Measurements from ENCODE around the gene BBS1.
"Not testable (repeated sequence)": the region's sequence is repeated elsewhere in the genome, so short reads cannot be mapped to it uniquely, and the experiment has no call there.

The BBS1 gene

GRCh38 chr11:66542362-66542761 is 31.9 kb downstream of the BBS1 start:
- Histone ChIP-seq H3F3A (ENCODE audit: control insufficient read depth, insufficient read depth) (peaks cover 4% of the 10 kb centered on the region; the same call in 1 of the 2 replicates), H3K27ac (ENCODE audit: low read depth, low read length) (no peak overlapping the region), H3K9me2 (replicated peaks; ENCODE audit: control insufficient read depth, low read length) (no peaks in the 10 kb centered on the region), H3K79me2 (ENCODE audit: control insufficient read depth, low read length) (peaks cover 6% of the 10 kb centered on the region), H3K27me3 (ENCODE audit: control insufficient read depth, low read length) (peaks cover 12% of the 10 kb centered on the region), H3K4me3 (ENCODE audit: low read length) (no peak overlapping the region), H3K9me3 (ENCODE audit: control insufficient read depth, insufficient read depth, low read length) (no peaks in the 10 kb centered on the region), H3K4me2 (ENCODE audit: low read length) (no peak overlapping the region), H4K20me1 (ENCODE audit: control insufficient read depth, insufficient read depth, low read depth, low read length) (no peaks in the 10 kb centered on the region), H3K36me3 (ENCODE audit: control insufficient read depth, low read length) (no peaks in the 10 kb centered on the region; the same call in 1 of the 2 replicates), H3K4me1 (ENCODE audit: control insufficient read depth, low read length) (peaks cover 30% of the 10 kb centered on the region)
- TF ChIP-seq EZH2phosphoT487 (IDR thresholded peaks at IDR 0.05; ENCODE audit: borderline replicate concordance, low read length) (no peak), CTCF (IDR thresholded peaks at IDR 0.05; ENCODE audit: low read depth, low read length, poor library complexity, severe bottlenecking) (no peak)

- H3K4me3 ChIP-seq (ENCODE audit: low read length): peak overlapping the region; percentile 63
- H3K79me2 ChIP-seq (ENCODE audit: control insufficient read depth, low read length): peaks cover 6% of the 10 kb centered on the region
- H3K4me1 ChIP-seq (ENCODE audit: control insufficient read depth, low read length): peaks cover 30% of the 10 kb centered on the region
- H3F3A ChIP-seq (ENCODE audit: control insufficient read depth, insufficient read depth): peaks cover 4% of the 10 kb centered on the region; the same call in 1 of the 2 replicates
- H3K36me3 ChIP-seq (ENCODE audit: control insufficient read depth, low read length): no peaks in the 10 kb centered on the region; the same call in 1 of the 2 replicates
- peak overlapping the region; percentile 91 for H3K4me2 ChIP-seq (ENCODE audit: low read length)
- TF ChIP-seq EZH2phosphoT487 (IDR thresholded peaks at IDR 0.05; ENCODE audit: borderline replicate concordance, low read length) (no peak), CTCF (IDR thresholded peaks at IDR 0.05; ENCODE audit: low read depth, low read length, poor library complexity, severe bottlenecking) (peak; percentile 62)
- H3K9me3 ChIP-seq (ENCODE audit: control insufficient read depth, insufficient read depth, low read length): no peaks in the 10 kb centered on the region
- H3K27me3 ChIP-seq (ENCODE audit: control insufficient read depth, low read length): peaks cover 21% of the 10 kb centered on the region
- no peaks in the 10 kb centered on the region for H4K20me1 ChIP-seq (ENCODE audit: control insufficient read depth, insufficient read depth, low read depth, low read length)
- H3K9me2 ChIP-seq (replicated peaks; ENCODE audit: control insufficient read depth, low read length): no peaks in the 10 kb centered on the region
- H3K27ac ChIP-seq (ENCODE audit: low read depth, low read length): no peak overlapping the region
These were observed 33.0 kb downstream of the BBS1 start for GRCh38 chr11:66543263-66544107.

- peak overlapping the region; percentile 90 for H3K4me3 ChIP-seq (ENCODE audit: low read length)
- not testable (repeated sequence) for H3K9me3 ChIP-seq (ENCODE audit: control insufficient read depth, insufficient read depth, low read length); H3F3A ChIP-seq (ENCODE audit: control insufficient read depth, insufficient read depth); H3K9me2 ChIP-seq (replicated peaks; ENCODE audit: control insufficient read depth, low read length); H3K27ac ChIP-seq (ENCODE audit: low read depth, low read length); H3K36me3 ChIP-seq (ENCODE audit: control insufficient read depth, low read length); H4K20me1 ChIP-seq (ENCODE audit: control insufficient read depth, insufficient read depth, low read depth, low read length); H3K79me2 ChIP-seq (ENCODE audit: control insufficient read depth, low read length)
- peak overlapping the region; percentile 91 for H3K4me2 ChIP-seq (ENCODE audit: low read length)
- H3K27me3 ChIP-seq (ENCODE audit: control insufficient read depth, low read length): peaks cover 36% of the 10 kb centered on the region
- H3K4me1 ChIP-seq (ENCODE audit: control insufficient read depth, low read length): peaks cover 30% of the 10 kb centered on the region
These were observed 34.5 kb downstream of the BBS1 start for GRCh38 chr11:66544952-66545351.

- H3K9me3 ChIP-seq (ENCODE audit: control insufficient read depth, insufficient read depth, low read length): no peaks in the 10 kb centered on the region
- peaks cover 4% of the 10 kb centered on the region; the same call in 1 of the 2 replicates for H3F3A ChIP-seq (ENCODE audit: control insufficient read depth, insufficient read depth)
- no peaks in the 10 kb centered on the region for H3K9me2 ChIP-seq (replicated peaks; ENCODE audit: control insufficient read depth, low read length)
- H4K20me1 ChIP-seq (ENCODE audit: control insufficient read depth, insufficient read depth, low read depth, low read length): no peaks in the 10 kb centered on the region
- H3K4me3 ChIP-seq (ENCODE audit: low read length): peak within 1 kb of the TSS; percentile 90
- H3K36me3 ChIP-seq (ENCODE audit: control insufficient read depth, low read length): no peaks in the 10 kb centered on the region; the same call in 1 of the 2 replicates
- peak within 1 kb of the TSS; percentile 91 for H3K4me2 ChIP-seq (ENCODE audit: low read length)
- peaks cover 30% of the 10 kb centered on the region for H3K4me1 ChIP-seq (ENCODE audit: control insufficient read depth, low read length)
- H3K27me3 ChIP-seq (ENCODE audit: control insufficient read depth, low read length): peaks cover 40% of the 10 kb centered on the region
- no peak for TF ChIP-seq EZH2phosphoT487 (IDR thresholded peaks at IDR 0.05; ENCODE audit: borderline replicate concordance, low read length)
- no peak for TF ChIP-seq CTCF (IDR thresholded peaks at IDR 0.05; ENCODE audit: low read depth, low read length, poor library complexity, severe bottlenecking)
- peaks cover 6% of the 10 kb centered on the region for H3K79me2 ChIP-seq (ENCODE audit: control insufficient read depth, low read length)
- no peak within 1 kb of the TSS for H3K27ac ChIP-seq (ENCODE audit: low read depth, low read length)
These were observed 35.4 kb downstream of the BBS1 start, which contains the start of gene ZDHHC24 for GRCh38 chr11:66545701-66546367. TSS of gene ZDHHC24 (minus strand) at chr11:66546048. CDS start at chr11:66546003, 45 bp downstream.
